HEK293T (cell line): ENCODE measurements around the gene TBL1XR1.

ENCODE experiments used
- CTCF ChIA-PET: fragments of 350-600 bp; formaldehyde crosslinking; extraction: SDS; loops from one replicate; lab custom pipeline; 2021; ENCODE audit warnings: antibody characterized with exemption, inconsistent platforms; lab: Yijun Ruan, JAX
- POLR2A ChIA-PET: fragments of 350-600 bp; formaldehyde crosslinking; extraction: SDS; loops from one replicate; lab custom pipeline; 2020; ENCODE audit warnings: antibody characterized with exemption, inconsistent platforms; lab: Yijun Ruan, JAX
- DNase-seq: peaks from one replicate; pipeline ENCODE4 v3.0.0; 2012; ENCODE audit warnings: mixed read lengths; ENCODE audit errors: extremely low spot score
- ARNT ChIP-seq: fragments of 450-650 bp; IDR thresholded peaks from 2 replicates; pipeline ENCODE4 v1.6.1; 2017; ENCODE audit warnings: mild to moderate bottlenecking
- BHLHE40 ChIP-seq: fragments of 450-650 bp; IDR thresholded peaks from 2 replicates; pipeline ENCODE4 v1.6.1; 2016; ENCODE audit warnings: mild to moderate bottlenecking, moderate library complexity, borderline replicate concordance
- CTBP1 ChIP-seq: fragments of 450-650 bp; IDR thresholded peaks from 2 replicates; pipeline ENCODE4 v1.6.1; 2016; ENCODE audit warnings: borderline replicate concordance
- ELF4 ChIP-seq: fragments of 450-650 bp; IDR thresholded peaks from 2 replicates; pipeline ENCODE4 v1.6.1; 2017; ENCODE audit warnings: antibody characterized with exemption
- FOXA1 ChIP-seq: fragments of 450-650 bp; IDR thresholded peaks from 2 replicates; pipeline ENCODE4 v1.6.1; 2016; ENCODE audit warnings: mild to moderate bottlenecking
- FOXK2 ChIP-seq: fragments of 450-650 bp; IDR thresholded peaks from 2 replicates; pipeline ENCODE4 v1.6.1; 2016; ENCODE audit warnings: mild to moderate bottlenecking
- FOXM1 ChIP-seq: fragments of 450-650 bp; IDR thresholded peaks from 2 replicates; pipeline ENCODE4 v1.6.1; 2017; ENCODE audit warnings: mild to moderate bottlenecking, borderline replicate concordance
- HDGF ChIP-seq: fragments of 450-650 bp; IDR thresholded peaks from 2 replicates; pipeline ENCODE4 v1.6.1; 2017; ENCODE audit warnings: antibody characterized with exemption, borderline replicate concordance
- L3MBTL2 ChIP-seq: fragments of 450-650 bp; conservative IDR thresholded peaks from 2 replicates; pipeline ENCODE4 v1.6.1; 2016; ENCODE audit warnings: mild to moderate bottlenecking
- LEF1 ChIP-seq: fragments of 450-650 bp; IDR thresholded peaks from 2 replicates; pipeline ENCODE4 v1.6.1; 2017; ENCODE audit warnings: mild to moderate bottlenecking, borderline replicate concordance
- NFRKB ChIP-seq: fragments of 450-650 bp; IDR thresholded peaks from 2 replicates; pipeline ENCODE4 v1.6.1; 2016; ENCODE audit warnings: mild to moderate bottlenecking, moderate library complexity
- SP1 ChIP-seq: fragments of 450-650 bp; IDR thresholded peaks from 2 replicates; pipeline ENCODE4 v1.6.1; 2017
- SUZ12 ChIP-seq: fragments of 450-650 bp; IDR thresholded peaks from 2 replicates; pipeline ENCODE4 v1.6.1; 2016; ENCODE audit warnings: mild to moderate bottlenecking
- TARDBP ChIP-seq: fragments of 450-650 bp; IDR thresholded peaks from 2 replicates; pipeline ENCODE4 v1.6.1; 2016
- ZNF384 ChIP-seq: fragments of 450-650 bp; IDR thresholded peaks from 2 replicates; pipeline ENCODE4 v1.6.1; 2016
- TF ChIP-seq, protein P1 (sequence below): fragments of 450-650 bp; IDR thresholded peaks from 2 replicates; pipeline ENCODE4 v1.6.1; 2016

TBL1XR1 gene

GRCh38 chr3:177228601-177229190 is 31.4 kb upstream of the TBL1XR1 start:
- POLR2A ChIA-PET = no interaction called here
- DNase-seq = no peak
- CTCF ChIA-PET = no interaction called here
- TF ChIP-seq HDGF (no peak), BHLHE40 (no peak), FOXA1 (no peak), SUZ12 (no peak), ELF4 (no peak), SP1 (no peak), ARNT (no peak), TARDBP (no peak), ZNF384 (no peak), FOXM1 (no peak), LEF1 (no peak), CTBP1 (no peak), FOXK2 (no peak), L3MBTL2 (no peak)
- TF ChIP-seq, protein P1, sequence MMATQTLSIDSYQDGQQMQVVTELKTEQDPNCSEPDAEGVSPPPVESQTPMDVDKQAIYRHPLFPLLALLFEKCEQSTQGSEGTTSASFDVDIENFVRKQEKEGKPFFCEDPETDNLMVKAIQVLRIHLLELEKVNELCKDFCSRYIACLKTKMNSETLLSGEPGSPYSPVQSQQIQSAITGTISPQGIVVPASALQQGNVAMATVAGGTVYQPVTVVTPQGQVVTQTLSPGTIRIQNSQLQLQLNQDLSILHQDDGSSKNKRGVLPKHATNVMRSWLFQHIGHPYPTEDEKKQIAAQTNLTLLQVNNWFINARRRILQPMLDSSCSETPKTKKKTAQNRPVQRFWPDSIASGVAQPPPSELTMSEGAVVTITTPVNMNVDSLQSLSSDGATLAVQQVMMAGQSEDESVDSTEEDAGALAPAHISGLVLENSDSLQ = no peak

DNA sequence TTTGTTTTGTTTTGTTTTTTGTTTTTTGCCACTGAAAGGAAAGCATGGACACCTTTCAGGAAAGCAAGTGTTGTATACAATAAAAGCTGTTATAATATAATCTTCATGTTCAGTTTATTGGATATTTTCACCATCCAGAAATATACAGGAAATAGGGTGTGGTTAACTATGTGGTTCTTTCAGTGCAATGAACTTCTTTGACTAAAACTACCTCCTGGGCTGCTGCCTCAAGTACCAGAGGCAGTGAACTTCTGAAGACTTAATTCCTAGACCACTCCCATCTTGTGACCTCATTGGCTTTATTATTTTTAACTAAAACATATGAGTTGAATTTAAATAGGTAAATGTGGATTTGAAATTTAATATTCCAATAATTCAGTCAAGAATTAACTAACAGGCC is 27.1 kb upstream of the TBL1XR1 start:
- TF ChIP-seq FOXM1 (no peak), LEF1 (no peak), FOXA1 (no peak), TARDBP (no peak), ZNF384 (no peak), FOXK2 (no peak), NFRKB (no peak), L3MBTL2 (no peak), HDGF (no peak), SP1 (no peak), SUZ12 (no peak), BHLHE40 (no peak), ELF4 (no peak)
- TF ChIP-seq, protein P1 = no peak
- ChIA-PET CTCF (no interaction called here), POLR2A (no interaction called here)
- DNase-seq = no peak

- CTCF ChIA-PET = no interaction called here
- no peak for DNase-seq
- POLR2A ChIA-PET = no interaction called here
- TF ChIP-seq SP1 (no peak), BHLHE40 (no peak), LEF1 (no peak), ELF4 (no peak), FOXA1 (no peak), HDGF (no peak), ARNT (no peak), NFRKB (no peak), L3MBTL2 (no peak), CTBP1 (no peak)
- TF ChIP-seq, protein P1 = no peak
Observed at GRCh38 chr3:177221744-177222143, 24.5 kb upstream of the TBL1XR1 start.

DNA sequence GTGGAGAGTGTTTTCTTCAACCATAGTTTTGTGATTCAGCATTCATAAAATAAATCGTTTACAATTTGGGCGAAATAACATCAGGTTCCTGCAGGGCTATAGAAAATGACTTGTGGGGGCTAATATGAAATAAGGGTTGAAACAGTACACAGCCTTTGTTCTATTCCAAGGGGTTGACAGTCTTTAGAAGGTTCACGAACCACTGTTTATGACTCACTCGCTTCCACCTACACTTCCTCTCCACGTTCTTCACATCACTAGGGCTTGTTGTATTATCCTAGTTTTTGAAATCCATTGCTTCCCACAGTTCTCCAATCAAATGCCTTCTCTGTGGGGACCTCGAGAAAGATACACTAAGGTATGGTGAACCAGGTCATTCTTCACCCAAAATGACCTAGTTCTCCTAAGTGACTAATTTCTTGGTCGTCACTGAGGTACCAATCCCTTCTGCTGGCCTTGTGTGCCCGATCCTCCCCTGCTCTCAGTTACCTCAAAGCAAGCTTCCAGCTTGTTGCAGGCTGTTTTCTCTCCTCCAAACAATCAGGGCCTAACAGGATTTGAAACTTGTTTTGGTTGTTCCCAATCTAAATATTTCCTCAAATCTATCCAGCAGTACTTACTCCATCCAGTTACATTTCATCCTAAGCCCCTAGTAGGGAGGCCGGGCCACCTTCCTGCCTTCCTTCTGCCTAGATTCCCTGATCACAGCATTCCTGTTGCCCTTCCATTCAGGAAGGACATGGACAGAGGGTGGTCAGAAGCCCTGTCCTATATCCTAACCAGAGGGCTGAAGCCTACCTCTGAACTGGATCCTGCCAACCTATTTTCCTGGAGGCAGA is 23.1 kb upstream of the TBL1XR1 start:
- ChIA-PET CTCF (no interaction called here), POLR2A (no interaction called here)
- TF ChIP-seq NFRKB = no peak
- TF ChIP-seq, protein P1 = no peak
- TF ChIP-seq ARNT = no peak
- TF ChIP-seq FOXK2 = no peak
- no peak for TF ChIP-seq L3MBTL2
- TF ChIP-seq LEF1 = no peak
- TF ChIP-seq FOXM1 = no peak
- no peak for TF ChIP-seq ZNF384
- TF ChIP-seq HDGF = no peak
- no peak for TF ChIP-seq SP1
- TF ChIP-seq CTBP1 = no peak
- TF ChIP-seq ELF4 = no peak
- TF ChIP-seq BHLHE40 = no peak
- TF ChIP-seq FOXA1 = no peak
- no peak for TF ChIP-seq TARDBP
- no peak for DNase-seq

- CTCF ChIA-PET = no interaction called here
- no peak for TF ChIP-seq ELF4
- no peak for TF ChIP-seq NFRKB
- no peak for TF ChIP-seq TARDBP
- TF ChIP-seq FOXA1 = no peak
- no peak for TF ChIP-seq SP1
- TF ChIP-seq SUZ12 = no peak
- TF ChIP-seq CTBP1 = no peak
- TF ChIP-seq ARNT = no peak
- no peak for TF ChIP-seq BHLHE40
- TF ChIP-seq ZNF384 = no peak
- TF ChIP-seq HDGF = no peak
- no peak for TF ChIP-seq L3MBTL2
- no peak for TF ChIP-seq FOXK2
- TF ChIP-seq, protein P1 = no peak
- no peak for TF ChIP-seq LEF1
- no peak for TF ChIP-seq FOXM1
- DNase-seq = no peak
- POLR2A ChIA-PET = no interaction called here
Observed at GRCh38 chr3:177213801-177214535, 16.7 kb upstream of the TBL1XR1 start.
